ENCODE results near the gene FBXO47. TPM values are rescaled to one million over a fixed set of nuclear protein-coding genes. Genes with fewer than 3 reads are reported as not detected.

FBXO47 gene
- total RNA-seq, 1 experiment from 2014 or later: not detected

DNA sequence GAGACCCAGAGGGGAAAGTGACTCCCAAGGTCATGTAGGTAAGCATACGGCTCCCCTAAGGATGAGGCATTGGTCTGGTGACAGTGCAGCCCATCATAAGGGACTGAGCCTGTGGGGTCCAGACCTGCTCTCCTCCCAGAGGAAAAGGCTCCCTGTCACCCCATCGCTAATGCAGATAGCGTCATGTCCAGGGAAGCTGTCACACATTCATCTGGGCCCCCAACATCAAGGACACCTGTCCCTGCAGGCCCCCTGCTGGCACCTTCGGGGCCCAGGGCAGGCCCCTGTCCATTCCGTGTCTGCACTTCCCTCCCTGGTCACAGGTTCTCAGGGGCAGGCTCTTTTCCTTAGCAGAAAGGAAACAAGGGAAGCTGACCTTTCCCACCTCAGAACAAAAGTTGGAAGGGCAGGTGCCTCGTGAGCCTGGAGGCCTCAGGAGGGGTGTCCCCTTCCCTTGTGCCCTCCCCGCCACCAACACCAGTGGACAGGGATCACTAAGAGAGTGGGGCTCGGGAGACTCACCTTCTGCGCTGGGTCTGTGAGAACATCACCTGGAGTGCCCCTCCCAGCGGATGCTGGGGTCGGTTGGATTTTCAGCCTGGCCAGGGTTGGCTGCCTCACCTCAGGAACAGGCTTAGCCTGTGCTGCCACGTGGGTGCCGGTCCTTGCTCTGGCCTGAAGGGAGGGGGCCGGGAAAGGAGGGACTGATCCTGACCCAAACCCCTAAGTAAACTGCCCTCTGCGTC is 59.1 kb downstream of the FBXO47 start:
- Histone ChIP-seq H3K4me3 (no peak overlapping the region), H3K4me1 (no peaks in the 10 kb centered on the region), H3K9me3 (replicated peaks) (no peaks in the 10 kb centered on the region), H3K36me3 (peaks cover 14% of the 10 kb centered on the region), H3K27me3 (no peaks in the 10 kb centered on the region), H3K27ac (no peak overlapping the region)
- no peak for DNase-seq

DNA sequence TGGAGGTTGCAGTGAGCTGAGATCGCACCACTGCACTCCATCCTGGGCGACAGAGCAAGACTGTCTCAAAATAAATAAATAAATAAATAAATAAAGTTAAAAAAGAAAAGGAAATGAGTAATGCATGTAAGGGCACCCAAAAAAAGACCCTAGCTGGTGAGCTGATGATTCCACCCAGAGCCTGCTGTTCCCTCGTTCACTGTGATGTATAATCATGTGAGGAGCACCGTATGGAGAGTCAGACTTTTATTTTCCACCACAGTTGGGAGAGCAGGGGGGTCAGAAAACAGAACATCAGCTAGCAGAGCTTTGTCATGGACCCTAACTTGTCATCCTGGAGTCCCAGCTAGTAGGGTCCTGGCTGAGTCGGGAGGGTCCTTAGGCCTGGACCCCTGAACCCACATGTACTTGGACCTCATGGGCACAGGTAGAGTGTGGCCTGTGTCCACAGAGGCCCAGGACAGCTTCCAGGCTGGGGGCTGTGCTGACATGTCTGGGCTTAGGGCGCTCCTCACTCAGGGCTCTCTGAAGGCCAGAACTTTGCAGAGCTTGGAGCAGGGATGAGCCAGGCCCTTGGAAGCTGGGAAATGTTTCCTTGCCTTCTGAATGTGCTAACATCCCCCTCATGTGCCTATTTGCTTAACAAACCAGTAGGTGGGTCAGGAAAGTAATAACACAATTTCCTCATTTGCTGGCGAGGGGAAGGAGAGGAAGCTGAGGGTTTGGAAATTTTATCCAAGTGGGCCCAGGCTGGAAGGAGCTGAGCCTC is 60.6 kb downstream of the FBXO47 start:
- no peaks in the 10 kb centered on the region for H3K9me3 ChIP-seq (replicated peaks)
- no peak for DNase-seq
- no peak overlapping the region for H3K4me3 ChIP-seq
- no peaks in the 10 kb centered on the region for H3K4me1 ChIP-seq
- H3K27me3 ChIP-seq: no peaks in the 10 kb centered on the region
- no peak overlapping the region for H3K27ac ChIP-seq
- H3K36me3 ChIP-seq: peaks cover 14% of the 10 kb centered on the region

DNA sequence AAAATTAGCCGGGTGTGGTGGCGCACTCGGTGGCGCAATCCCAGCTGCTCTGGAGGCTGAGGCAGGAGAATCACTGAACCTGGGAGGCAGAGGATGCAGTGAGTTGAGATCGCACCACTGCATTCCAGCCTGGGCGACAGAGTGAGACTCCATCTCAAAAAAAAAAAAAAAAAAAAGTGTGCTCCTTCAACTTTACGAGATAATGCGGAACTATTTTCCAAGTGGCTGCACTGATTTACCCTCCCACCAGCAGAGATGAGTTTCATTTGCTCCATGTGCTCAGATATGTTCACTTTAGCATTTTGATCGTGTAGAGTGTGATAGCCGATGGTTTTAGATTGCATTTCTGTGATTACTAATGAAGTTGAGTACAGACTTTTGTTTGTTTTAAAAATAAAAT is 61.8 kb downstream of the FBXO47 start:
- H3K27ac ChIP-seq: no peak overlapping the region
- peaks cover 14% of the 10 kb centered on the region for H3K36me3 ChIP-seq
- H3K9me3 ChIP-seq (replicated peaks): no peaks in the 10 kb centered on the region
- no peak overlapping the region for H3K4me3 ChIP-seq
- no peak for DNase-seq
- H3K27me3 ChIP-seq: no peaks in the 10 kb centered on the region
- H3K4me1 ChIP-seq: no peaks in the 10 kb centered on the region

DNA sequence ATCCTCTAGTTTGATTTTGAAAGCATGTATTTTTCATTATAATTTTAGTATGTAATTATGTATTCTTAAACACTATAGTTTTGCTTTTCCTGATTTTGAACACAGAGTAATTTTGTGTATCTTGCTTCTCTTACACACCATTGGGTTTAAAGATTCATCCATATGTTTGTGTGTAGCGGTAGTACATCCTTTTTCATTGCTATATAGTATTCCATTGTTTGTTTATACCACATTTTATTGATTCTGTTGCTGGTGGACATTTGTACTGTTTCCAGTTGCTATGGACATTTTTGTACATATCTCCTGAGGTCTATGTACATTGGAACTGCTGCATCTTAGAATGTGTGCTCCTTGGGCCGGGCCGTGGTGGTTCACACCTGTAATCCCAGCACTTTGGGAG is 62.3 kb downstream of the FBXO47 start:
- Histone ChIP-seq H3K4me1 (no peaks in the 10 kb centered on the region), H3K9me3 (replicated peaks) (no peaks in the 10 kb centered on the region), H3K27ac (no peak overlapping the region), H3K27me3 (no peaks in the 10 kb centered on the region), H3K36me3 (peaks cover 15% of the 10 kb centered on the region), H3K4me3 (no peak overlapping the region)
- no peak for DNase-seq

DNA sequence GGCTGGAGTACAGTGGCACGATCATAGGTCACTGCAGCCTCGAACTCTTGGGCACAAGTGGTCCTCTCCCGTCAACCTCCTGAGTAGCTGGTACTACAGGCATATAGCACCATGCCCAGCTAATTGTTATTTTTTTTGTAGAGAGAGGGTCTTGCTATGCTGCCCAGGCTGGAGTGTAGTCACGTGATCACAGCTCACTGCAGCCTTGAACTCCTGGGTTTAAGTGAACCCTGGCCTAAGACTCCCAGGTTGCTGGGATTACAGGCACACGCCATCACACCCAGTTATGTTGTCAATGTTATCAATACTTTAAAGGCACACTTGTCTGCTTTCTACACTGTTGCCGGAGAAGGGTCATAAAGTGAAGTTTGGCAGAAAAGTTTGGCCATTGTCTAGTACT is 63.8 kb downstream of the FBXO47 start:
- Histone ChIP-seq H3K27ac (no peak overlapping the region), H3K9me3 (replicated peaks) (no peaks in the 10 kb centered on the region), H3K4me3 (no peak overlapping the region), H3K27me3 (no peaks in the 10 kb centered on the region), H3K4me1 (no peaks in the 10 kb centered on the region), H3K36me3 (peaks cover 17% of the 10 kb centered on the region)
- no peak for DNase-seq

DNA sequence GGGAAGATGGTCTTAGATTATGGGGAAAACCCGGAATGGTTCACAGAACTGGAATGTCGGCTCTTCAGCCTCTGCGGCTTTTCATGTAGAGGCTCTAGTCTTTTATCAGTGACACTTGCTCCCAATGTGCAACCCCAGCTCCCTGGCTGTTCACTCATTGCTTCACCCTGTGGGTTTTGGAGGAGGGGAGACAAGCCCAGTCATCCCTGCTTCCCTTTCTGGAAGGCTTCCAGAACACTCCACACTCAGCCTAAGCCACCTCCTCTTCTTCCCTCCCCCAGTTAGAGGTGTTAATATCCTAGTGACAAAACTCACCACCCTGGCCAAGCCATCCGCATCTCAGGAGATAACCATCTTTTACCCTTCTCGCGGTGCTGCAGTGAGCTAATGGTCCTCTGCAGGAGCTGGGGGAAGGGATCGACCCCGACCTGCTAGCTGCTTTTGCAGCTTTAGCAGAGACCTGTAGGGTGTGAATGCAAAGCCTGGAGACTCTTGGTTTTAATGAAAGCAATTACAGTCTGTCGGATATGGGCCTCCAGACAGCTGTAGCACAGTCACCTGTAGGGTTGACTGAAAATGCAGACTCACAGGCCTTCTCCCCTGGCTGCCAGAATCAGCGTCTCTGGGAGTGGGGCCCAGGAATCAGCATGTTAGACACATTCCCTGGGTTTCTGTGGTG is 66.1 kb downstream of the FBXO47 start:
- Histone ChIP-seq H3K36me3 (peaks cover 17% of the 10 kb centered on the region), H3K4me3 (no peak overlapping the region), H3K27me3 (no peaks in the 10 kb centered on the region), H3K9me3 (replicated peaks) (no peaks in the 10 kb centered on the region), H3K4me1 (peaks cover 18% of the 10 kb centered on the region), H3K27ac (no peak overlapping the region)
- DNase-seq: no peak

DNA sequence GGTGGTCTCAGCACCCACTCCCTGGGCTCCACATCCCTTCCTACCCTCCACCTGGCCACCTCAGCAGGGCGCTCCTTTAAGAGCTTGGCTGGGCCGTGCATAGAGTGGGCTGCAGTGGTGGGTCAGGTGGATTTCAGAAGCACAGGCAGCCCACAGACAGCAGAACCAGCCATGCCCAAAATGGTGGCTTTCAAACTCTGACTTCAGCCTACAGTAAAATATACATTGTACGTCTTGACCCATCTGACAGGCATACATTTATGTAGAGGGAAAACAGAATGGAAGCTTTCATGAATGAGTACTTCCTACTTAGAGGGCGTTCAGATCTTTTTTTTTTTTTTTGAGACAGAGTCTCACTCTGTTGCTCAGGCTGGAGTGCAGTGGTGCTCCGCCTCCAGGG is 67.8 kb downstream of the FBXO47 start:
- no peak overlapping the region for H3K27ac ChIP-seq
- no peak overlapping the region for H3K4me3 ChIP-seq
- H3K9me3 ChIP-seq (replicated peaks): no peaks in the 10 kb centered on the region
- no peak for DNase-seq
- peaks cover 19% of the 10 kb centered on the region for H3K4me1 ChIP-seq
- H3K27me3 ChIP-seq: no peaks in the 10 kb centered on the region
- peaks cover 11% of the 10 kb centered on the region for H3K36me3 ChIP-seq

DNA sequence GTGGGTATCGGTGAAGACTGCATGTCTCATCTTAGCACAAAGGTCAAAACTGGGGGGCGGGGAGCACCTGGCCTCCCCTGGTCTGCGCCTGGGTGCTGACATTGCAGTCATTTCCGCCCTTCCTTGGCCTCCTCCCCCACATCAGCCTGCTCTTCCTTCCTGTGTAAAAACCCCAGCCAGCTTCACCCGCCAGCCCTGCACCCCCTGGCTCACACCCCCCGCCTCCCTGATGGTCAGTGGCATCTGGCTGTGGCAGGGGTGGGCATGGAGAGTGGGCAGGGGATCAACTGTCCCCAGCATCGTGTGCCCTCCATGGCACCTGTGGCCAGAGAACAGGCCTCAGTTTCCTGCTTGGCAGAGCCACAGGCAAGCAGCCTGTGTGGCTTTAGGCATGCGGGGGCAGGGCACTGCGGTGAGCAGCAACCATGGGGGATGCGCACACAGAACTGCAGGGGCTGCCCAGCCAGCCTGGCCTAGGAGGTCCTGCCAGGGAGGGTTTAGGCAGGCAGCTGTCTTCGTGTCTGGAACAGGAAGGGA is 68.3 kb downstream of the FBXO47 start:
- Histone ChIP-seq H3K36me3 (peaks cover 9% of the 10 kb centered on the region), H3K4me3 (no peak overlapping the region), H3K27me3 (no peaks in the 10 kb centered on the region), H3K27ac (no peak overlapping the region), H3K4me1 (peaks cover 24% of the 10 kb centered on the region), H3K9me3 (replicated peaks) (no peaks in the 10 kb centered on the region)
- no peak for DNase-seq

DNA sequence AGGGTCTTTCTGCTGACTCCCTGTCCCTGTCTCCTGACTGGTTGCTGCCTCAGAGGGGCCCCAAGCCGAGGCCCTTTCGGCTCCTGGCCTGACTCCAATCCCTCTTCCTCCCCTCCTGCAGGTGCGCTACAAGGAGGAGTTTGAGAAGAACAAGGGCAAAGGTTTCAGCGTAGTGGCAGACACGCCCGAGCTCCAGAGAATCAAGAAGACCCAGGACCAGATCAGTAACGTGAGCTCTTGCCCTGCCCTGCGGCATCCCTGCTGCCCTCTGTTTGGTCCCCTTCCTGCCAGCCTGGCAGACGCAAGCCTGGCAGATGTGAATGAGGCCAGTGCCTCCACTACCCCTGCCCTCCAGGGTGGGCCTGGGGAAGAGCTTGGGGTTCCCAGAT is 68.9 kb downstream of the FBXO47 start:
- H3K9me3 ChIP-seq (replicated peaks): no peaks in the 10 kb centered on the region
- H3K4me3 ChIP-seq: no peak overlapping the region
- H3K27ac ChIP-seq: no peak overlapping the region
- H3K4me1 ChIP-seq: peaks cover 24% of the 10 kb centered on the region
- no peaks in the 10 kb centered on the region for H3K27me3 ChIP-seq
- peaks cover 3% of the 10 kb centered on the region; the same call in 1 of the 2 replicates for H3K36me3 ChIP-seq
- no peak for DNase-seq

DNA sequence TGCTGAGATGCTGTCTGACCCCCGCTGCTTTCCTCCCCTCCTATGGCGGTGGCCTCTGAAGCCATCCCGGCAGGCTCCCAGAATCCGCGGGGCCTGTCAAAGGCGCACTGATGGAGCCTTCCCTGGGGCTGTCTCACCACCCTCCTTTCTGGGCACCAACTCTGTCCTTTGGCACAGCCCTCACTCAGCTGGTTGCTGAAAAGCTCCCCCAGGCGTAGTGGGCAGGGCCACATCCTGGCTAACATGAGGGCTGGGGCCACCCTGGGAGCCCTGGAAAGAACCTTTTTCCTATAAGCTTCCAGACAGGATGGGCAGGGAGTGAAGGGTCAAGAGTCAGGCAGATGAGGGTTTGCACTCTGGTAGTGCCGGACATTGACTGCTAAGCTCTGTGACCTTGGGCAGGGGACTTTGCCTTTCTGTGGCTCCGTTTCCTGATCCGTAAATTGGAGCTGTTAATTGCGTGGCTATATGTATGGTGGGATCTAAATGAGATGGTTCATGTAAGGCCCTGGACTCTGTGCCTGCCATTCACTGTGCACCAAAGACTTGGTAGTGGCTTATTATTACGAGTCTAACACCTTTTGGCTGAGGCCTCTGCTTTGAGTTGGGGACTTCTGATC is 69.4 kb downstream of the FBXO47 start:
- H3K27ac ChIP-seq: peak overlapping the region; percentile 53
- H3K4me1 ChIP-seq: peaks cover 24% of the 10 kb centered on the region
- no peaks in the 10 kb centered on the region for H3K9me3 ChIP-seq (replicated peaks)
- H3K4me3 ChIP-seq: no peak overlapping the region
- H3K36me3 ChIP-seq: peaks cover 3% of the 10 kb centered on the region; the same call in 1 of the 2 replicates
- DNase-seq: no peak
- H3K27me3 ChIP-seq: no peaks in the 10 kb centered on the region

DNA sequence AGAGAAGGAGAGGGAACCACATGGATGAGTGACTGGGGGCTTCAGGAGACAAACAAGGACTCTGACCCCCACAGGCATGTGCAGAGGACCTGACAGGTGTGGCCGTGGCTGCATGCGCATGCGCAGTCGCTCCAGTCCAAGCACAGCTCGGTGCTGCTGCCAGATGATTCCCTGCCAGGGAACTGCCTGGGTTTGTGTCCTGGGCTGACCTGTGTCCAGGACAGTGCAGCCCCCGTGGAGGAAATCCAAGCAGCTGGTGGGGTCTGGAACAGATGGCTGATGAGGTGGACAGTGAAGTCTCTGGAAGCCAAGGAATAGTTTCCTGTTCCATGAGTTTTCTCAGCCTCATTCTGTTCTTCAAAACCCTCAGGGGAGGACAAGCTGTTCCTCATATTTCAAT is 70.0 kb downstream of the FBXO47 start:
- DNase-seq: peak; percentile 53 to 57
- peaks cover 5% of the 10 kb centered on the region; the same call in 1 of the 2 replicates for H3K36me3 ChIP-seq

DNA sequence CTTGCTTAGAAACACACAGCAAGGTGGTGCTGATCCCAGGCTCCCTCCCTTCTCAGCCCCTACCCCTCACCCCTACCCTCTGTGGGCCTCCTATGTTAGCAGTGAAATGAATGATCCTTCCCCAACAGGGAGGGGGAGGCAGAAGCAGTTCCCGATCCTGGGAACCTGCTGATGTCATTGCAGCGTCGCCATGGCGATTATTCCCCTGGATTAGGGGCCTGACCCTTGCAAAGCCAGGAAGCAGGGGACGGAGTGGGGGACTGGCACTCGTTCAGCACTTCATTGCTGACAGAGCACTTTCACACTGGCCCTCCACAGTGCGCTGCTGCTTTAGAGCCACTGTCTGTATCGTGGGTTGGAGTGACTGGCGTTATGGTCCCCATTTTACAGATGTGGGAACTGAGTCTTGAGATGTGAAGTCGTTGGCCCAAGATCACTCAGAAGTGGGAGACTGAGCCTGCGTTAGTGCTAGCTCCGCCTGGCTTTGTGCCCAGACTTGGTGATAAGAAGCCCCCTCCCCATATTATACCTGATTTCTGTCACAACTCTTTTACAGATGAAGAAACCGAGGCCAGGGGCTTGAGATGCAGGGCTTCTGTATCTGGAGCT is 70.8 kb downstream of the FBXO47 start:
- no peaks in the 10 kb centered on the region for H3K9me3 ChIP-seq (replicated peaks)
- peaks cover 24% of the 10 kb centered on the region for H3K4me1 ChIP-seq
- no peaks in the 10 kb centered on the region for H3K27me3 ChIP-seq
- H3K4me3 ChIP-seq: no peak overlapping the region
- peak; percentile 62 to 73 for DNase-seq
- peak overlapping the region; percentile 53 for H3K27ac ChIP-seq
- peaks cover 5% of the 10 kb centered on the region; the same call in 1 of the 2 replicates for H3K36me3 ChIP-seq

More for the DNA sequence above, 70.0 kb downstream of the FBXO47 start:
- H3K27ac ChIP-seq: peak overlapping the region; percentile 53
- H3K27me3 ChIP-seq: no peaks in the 10 kb centered on the region
- H3K4me3 ChIP-seq: no peak overlapping the region
- no peaks in the 10 kb centered on the region for H3K9me3 ChIP-seq (replicated peaks)
- H3K4me1 ChIP-seq: peaks cover 24% of the 10 kb centered on the region

DNA sequence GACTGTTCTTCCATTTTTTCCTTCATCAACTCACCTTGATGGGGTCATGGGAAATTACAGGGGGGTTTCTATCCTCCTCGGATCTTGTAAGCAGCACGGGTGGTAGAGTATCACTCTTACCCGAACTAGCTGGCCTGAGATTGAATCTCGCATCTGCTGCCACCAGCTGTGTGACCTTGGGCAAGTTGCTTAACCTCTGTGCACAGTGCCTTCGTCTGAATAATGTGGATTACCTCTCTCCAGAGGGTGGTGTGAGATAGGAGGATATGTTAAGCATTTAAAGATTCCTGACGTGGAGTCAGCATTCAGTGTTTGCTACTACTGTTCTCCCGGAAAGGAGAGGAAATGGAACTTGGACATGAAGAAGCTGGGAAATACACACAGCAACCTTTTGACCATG is 72.9 kb downstream of the FBXO47 start:
- H3K27ac ChIP-seq: no peak overlapping the region; the same call in 1 of the 2 replicates
- peaks cover 24% of the 10 kb centered on the region for H3K4me1 ChIP-seq

DNA sequence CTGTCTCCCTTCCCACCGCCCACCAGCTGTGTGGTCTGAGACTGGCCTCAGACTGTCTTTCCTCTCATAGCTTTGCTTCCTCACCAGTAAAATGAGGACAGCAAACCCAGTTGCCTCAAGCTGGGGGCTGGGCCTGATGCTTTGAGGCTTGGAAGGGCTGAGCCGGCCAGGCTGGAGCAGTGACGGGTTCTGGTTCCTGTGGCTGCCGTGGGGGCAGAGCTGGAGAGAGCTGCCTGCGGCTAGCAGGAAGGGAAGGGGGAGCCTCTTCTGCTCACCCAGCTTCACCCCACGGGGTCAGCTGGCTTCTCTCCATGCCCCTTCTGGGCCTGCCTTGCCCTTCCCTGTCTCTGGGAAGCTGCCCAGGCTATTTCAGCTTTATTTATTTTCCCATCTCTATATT is 73.6 kb downstream of the FBXO47 start:
- peaks cover 5% of the 10 kb centered on the region; the same call in 1 of the 2 replicates for H3K36me3 ChIP-seq
- no peaks in the 10 kb centered on the region for H3K9me3 ChIP-seq (replicated peaks)
- peaks cover 24% of the 10 kb centered on the region for H3K4me1 ChIP-seq
- H3K4me3 ChIP-seq: no peak overlapping the region
- peak overlapping the region; percentile 17; the same call in 1 of the 2 replicates for H3K27ac ChIP-seq
- H3K27me3 ChIP-seq: no peaks in the 10 kb centered on the region
- peak in 1 of 2 experiments; percentile 20 for DNase-seq

More for the DNA sequence above, 72.9 kb downstream of the FBXO47 start:
- Histone ChIP-seq H3K4me3 (no peak overlapping the region), H3K36me3 (peaks cover 3% of the 10 kb centered on the region; the same call in 1 of the 2 replicates), H3K27me3 (no peaks in the 10 kb centered on the region), H3K9me3 (replicated peaks) (no peaks in the 10 kb centered on the region)
- DNase-seq: no peak

All from SJCRH30 (cell line).